Type B pancreatic cell (in vitro differentiated cells): ENCODE results near the gene FHL3. TPM values are rescaled to one million over a fixed set of nuclear protein-coding genes. Genes with fewer than 3 reads are reported as not detected.

ENCODE experiments used
- DNase-seq: peaks from one replicate; pipeline ENCODE4 v3.0.0; 2021; ENCODE audit warnings: mixed read lengths; ENCODE audit not compliant: unreplicated experiment; ENCODE audit errors: extremely low spot score
- H3K27ac Mint-ChIP-seq: 2 replicates; pipeline ENCODE4 v1.8.0; 2021; ENCODE audit warnings: mild to moderate bottlenecking, mixed read lengths
- H3K27me3 Mint-ChIP-seq: 2 replicates; pipeline ENCODE4 v1.8.0; 2021; ENCODE audit warnings: mixed read lengths
- H3K36me3 Mint-ChIP-seq: 2 replicates; pipeline ENCODE4 v1.8.0; 2021; ENCODE audit warnings: mixed read lengths
- H3K4me1 Mint-ChIP-seq: one replicate; pipeline ENCODE4 v1.8.0; 2021; ENCODE audit warnings: mixed read lengths; ENCODE audit not compliant: unreplicated experiment
- H3K4me3 Mint-ChIP-seq: 2 replicates; pipeline ENCODE4 v1.8.0; 2021; ENCODE audit warnings: mild to moderate bottlenecking, mixed read lengths
- H3K9me3 Mint-ChIP-seq: 2 replicates; pipeline ENCODE4 v1.8.0; 2021; ENCODE audit warnings: mixed read lengths
- total RNA-seq: library from RNA; stranded (reverse); gene quantifications from 2 replicates; pipeline ENCODE4 v1.2.1, GENCODE V29; 2021; ENCODE audit warnings: low replicate concordance
- TF ChIP-seq, protein P1 (sequence below): fragments of 200-600 bp; sonication (generic); conservative IDR thresholded peaks from 2 replicates; pipeline ENCODE4 v1.5.0; 2021; ENCODE audit warnings: antibody characterized with exemption, mild to moderate bottlenecking

Gene FHL3
- total RNA-seq, 1 donor from 2014 or later = 25.1 TPM

DNA sequence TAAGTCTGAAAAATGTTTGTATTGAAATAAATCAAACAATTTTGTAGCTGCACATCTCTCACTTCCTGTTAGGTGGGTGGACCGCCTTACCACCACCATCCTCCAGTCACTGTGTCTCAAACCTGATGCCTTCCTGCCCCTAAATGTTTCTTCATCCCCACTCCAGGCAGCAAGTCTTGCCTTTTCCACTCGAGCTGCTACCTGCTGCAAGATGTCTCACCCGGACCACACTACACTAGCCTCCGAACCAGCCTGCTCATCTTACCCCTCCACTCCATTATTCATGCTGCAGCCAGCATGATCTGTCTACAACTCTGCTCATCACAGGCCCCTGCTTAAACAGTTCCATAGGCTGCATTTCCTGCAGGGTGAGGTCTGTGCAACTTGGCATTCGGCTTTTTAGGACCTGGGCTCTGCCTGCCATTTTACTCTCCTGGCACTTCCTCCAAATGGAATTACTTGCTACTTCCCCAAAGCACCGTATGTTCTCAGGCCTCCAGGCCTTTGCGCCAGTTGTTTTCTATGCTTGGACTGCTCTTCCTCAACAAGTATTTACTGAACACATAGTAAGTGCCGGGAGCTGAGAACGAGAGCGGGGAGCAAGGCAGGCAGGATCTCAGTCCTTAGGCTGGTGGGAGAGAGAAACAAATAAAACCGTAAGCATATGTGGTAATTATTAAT, 10.3 kb downstream of the FHL3 start:
- no peaks in the 10 kb centered on the region for H3K9me3 Mint-ChIP-seq
- no peak for DNase-seq
- peak overlapping the region; percentile 63 for H3K4me3 Mint-ChIP-seq
- peak overlapping the region; percentile 51 for H3K27ac Mint-ChIP-seq
- H3K36me3 Mint-ChIP-seq = peaks cover 1% of the 10 kb centered on the region
- TF ChIP-seq, protein P1, sequence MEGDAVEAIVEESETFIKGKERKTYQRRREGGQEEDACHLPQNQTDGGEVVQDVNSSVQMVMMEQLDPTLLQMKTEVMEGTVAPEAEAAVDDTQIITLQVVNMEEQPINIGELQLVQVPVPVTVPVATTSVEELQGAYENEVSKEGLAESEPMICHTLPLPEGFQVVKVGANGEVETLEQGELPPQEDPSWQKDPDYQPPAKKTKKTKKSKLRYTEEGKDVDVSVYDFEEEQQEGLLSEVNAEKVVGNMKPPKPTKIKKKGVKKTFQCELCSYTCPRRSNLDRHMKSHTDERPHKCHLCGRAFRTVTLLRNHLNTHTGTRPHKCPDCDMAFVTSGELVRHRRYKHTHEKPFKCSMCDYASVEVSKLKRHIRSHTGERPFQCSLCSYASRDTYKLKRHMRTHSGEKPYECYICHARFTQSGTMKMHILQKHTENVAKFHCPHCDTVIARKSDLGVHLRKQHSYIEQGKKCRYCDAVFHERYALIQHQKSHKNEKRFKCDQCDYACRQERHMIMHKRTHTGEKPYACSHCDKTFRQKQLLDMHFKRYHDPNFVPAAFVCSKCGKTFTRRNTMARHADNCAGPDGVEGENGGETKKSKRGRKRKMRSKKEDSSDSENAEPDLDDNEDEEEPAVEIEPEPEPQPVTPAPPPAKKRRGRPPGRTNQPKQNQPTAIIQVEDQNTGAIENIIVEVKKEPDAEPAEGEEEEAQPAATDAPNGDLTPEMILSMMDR = no peak
- no peaks in the 10 kb centered on the region for H3K27me3 Mint-ChIP-seq
- H3K4me1 Mint-ChIP-seq = peaks cover 20% of the 10 kb centered on the region

GRCh38 chr1:37989361-37989930, 15.9 kb downstream of the FHL3 start:
- TF ChIP-seq, protein P1 = no peak
- peaks cover 20% of the 10 kb centered on the region for H3K36me3 Mint-ChIP-seq
- no peak for DNase-seq
- H3K27me3 Mint-ChIP-seq = no peaks in the 10 kb centered on the region
- peak overlapping the region; percentile 97 for H3K4me3 Mint-ChIP-seq
- H3K4me1 Mint-ChIP-seq = peaks cover 8% of the 10 kb centered on the region
- H3K9me3 Mint-ChIP-seq = no peaks in the 10 kb centered on the region
- H3K27ac Mint-ChIP-seq = peak overlapping the region; percentile 87

- peak overlapping the region; percentile 97 for H3K4me3 Mint-ChIP-seq
- no peak overlapping the region for H3K27ac Mint-ChIP-seq
- no peaks in the 10 kb centered on the region for H3K9me3 Mint-ChIP-seq
- no peak for DNase-seq
- peaks cover 8% of the 10 kb centered on the region for H3K4me1 Mint-ChIP-seq
- H3K27me3 Mint-ChIP-seq = no peaks in the 10 kb centered on the region
- peaks cover 24% of the 10 kb centered on the region for H3K36me3 Mint-ChIP-seq
- TF ChIP-seq, protein P1 = no peak
Observed at GRCh38 chr1:37987679-37988078, 17.6 kb downstream of the FHL3 start.

DNA sequence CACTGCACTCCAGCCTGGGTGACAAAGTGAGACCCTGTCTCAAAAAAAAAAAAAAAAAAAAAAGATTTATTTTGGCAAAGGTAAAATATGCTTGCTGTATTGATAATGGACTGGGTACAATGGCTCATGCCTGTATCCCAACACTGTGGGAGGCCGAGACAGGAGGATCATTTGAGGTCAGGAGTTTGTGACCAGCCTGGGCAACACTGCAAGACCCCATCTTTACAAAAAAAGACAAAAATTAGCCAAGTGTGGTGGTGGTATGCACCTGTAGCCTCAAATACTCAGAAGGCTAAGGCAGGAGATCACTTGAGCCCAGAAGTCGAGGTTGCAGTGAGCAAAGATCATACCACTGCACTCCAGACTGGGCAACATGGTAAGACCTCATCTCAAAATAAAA, 21.8 kb downstream of the FHL3 start:
- Mint-ChIP-seq H3K9me3 (no peaks in the 10 kb centered on the region), H3K27me3 (no peaks in the 10 kb centered on the region), H3K4me3 (no peak overlapping the region), H3K36me3 (peaks cover 37% of the 10 kb centered on the region), H3K4me1 (no peaks in the 10 kb centered on the region), H3K27ac (no peak overlapping the region)
- no peak for DNase-seq
- TF ChIP-seq, protein P1 = no peak

DNA sequence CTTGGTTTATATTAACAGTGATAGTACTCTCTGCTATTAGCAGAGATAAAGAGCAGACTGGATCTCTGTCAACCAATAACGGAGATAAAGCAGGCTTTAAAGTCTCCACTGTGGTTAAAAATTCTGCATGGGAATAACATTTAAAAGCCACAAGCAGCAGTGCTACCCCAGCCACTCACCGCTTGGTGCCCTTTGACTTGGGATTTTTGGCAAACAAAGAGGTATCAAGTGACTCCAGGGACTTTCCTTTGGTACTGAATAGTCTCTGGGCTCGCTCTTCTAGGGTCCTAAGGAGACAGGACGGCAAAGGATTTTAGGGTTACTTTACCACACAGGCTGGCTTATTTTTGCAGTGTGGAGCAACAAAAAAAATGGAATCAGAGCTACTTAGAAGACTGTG, 26.8 kb downstream of the FHL3 start:
- no peaks in the 10 kb centered on the region for H3K4me1 Mint-ChIP-seq
- peaks cover 43% of the 10 kb centered on the region for H3K36me3 Mint-ChIP-seq
- H3K4me3 Mint-ChIP-seq = no peak overlapping the region
- DNase-seq = no peak
- no peaks in the 10 kb centered on the region for H3K9me3 Mint-ChIP-seq
- TF ChIP-seq, protein P1 = no peak
- no peak overlapping the region for H3K27ac Mint-ChIP-seq
- H3K27me3 Mint-ChIP-seq = no peaks in the 10 kb centered on the region
